GM18505 (cell line): ENCODE data around the gene NOC2L.

Experiments used
- ATAC-seq: cut with Tn5 transposase; IDR thresholded peaks from one replicate; pipeline ENCODE4 v1.9.1; 2021; ENCODE audit not compliant: unreplicated experiment
- POLR2A ChIP-seq: IDR thresholded peaks from 4 replicates; pipeline ENCODE4 v1.6.1; 2011; ENCODE audit warnings: borderline replicate concordance; ENCODE audit not compliant: insufficient read depth, insufficient read length; ENCODE audit errors: extremely low read depth

The NOC2L gene

GRCh38 chr1:975365-975764 lies 16.3 kb upstream of the NOC2L start:
- no peak for ATAC-seq
- TF ChIP-seq POLR2A = no peak

GRCh38 chr1:974687-975328 lies 15.8 kb upstream of the NOC2L start:
- ATAC-seq = no peak

GRCh38 chr1:974293-974640 lies 15.2 kb upstream of the NOC2L start:
- no peak for ATAC-seq
- no peak for TF ChIP-seq POLR2A

More at GRCh38 chr1:974687-975328, 15.8 kb upstream of the NOC2L start:
- TF ChIP-seq POLR2A = no peak

DNA sequence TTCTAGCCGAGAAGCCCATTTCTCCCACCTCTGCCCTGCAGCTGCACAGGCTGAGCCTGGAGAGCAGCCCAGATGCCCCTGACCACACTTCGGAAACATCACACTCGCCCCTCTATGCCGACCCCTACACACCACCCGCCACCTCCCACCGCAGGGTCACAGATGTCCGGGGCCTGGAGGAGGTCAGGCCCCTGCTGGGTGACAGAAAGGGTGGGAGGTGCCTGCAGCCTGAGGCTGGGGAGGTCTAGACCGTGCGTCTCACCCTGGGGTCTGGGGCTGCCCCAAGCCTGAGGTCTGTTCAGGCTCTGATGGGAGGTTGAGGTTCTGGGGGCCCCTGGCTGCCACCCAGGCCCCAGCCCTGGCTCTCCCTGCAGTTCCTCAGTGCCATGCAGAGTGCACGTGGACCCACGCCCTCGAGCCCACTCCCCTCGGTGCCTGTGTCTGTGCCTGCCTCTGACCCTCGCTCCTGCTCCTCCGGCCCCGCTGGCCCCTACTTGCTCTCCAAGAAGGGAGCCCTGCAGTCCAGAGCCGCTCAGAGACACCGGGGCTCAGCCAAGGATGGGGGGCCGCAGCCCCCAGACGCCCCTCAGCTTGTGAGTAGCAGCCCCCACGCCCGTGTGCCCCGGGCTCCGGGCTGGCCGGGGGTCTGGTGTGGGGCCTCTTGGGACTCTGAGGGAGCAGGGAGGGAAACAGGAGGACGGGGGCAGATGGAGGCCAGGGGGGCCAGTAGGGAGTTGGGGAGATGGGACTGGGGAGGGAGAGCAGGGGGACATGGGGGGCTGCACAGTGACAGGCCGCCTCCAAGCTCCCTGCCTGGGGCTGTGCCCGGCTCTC lies 14.6 kb upstream of the NOC2L start:
- no peak for TF ChIP-seq POLR2A
- ATAC-seq = no peak

DNA sequence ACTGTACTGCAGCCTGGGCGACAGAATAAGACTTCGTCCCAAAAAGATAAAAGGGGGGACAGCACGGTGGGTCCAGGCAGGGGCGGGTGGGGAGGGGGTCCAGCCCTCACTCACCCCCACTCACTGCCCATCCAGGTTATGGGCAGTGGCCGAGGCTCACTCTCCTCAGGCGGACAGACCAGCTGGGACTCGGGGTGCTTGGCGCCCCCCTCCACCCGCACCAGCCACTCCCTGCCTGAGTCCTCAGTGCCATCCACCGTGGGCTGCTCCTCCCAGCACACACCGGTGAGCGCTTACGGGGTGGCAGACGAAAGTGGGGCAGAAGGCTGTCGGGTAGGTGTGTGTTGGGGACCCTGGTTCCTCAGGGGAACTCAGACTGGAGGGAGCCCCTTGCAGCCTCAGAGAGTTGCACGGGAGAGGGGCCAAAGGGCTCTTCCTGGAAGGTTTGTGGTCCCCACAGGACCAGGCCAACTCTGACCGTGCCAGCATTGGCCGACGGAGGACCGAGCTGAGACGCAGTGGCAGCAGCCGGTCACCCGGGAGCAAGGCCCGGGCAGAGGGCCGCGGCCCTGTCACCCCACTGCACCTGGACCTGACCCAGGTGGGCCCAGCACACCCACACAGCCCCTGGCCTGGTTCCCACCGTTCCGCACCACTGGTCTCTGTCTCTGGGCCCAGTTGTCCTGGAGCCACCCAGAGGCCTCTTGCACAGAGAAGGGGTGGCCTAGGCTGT lies 13.8 kb upstream of the NOC2L start:
- no peak for ATAC-seq
- no peak for TF ChIP-seq POLR2A

DNA sequence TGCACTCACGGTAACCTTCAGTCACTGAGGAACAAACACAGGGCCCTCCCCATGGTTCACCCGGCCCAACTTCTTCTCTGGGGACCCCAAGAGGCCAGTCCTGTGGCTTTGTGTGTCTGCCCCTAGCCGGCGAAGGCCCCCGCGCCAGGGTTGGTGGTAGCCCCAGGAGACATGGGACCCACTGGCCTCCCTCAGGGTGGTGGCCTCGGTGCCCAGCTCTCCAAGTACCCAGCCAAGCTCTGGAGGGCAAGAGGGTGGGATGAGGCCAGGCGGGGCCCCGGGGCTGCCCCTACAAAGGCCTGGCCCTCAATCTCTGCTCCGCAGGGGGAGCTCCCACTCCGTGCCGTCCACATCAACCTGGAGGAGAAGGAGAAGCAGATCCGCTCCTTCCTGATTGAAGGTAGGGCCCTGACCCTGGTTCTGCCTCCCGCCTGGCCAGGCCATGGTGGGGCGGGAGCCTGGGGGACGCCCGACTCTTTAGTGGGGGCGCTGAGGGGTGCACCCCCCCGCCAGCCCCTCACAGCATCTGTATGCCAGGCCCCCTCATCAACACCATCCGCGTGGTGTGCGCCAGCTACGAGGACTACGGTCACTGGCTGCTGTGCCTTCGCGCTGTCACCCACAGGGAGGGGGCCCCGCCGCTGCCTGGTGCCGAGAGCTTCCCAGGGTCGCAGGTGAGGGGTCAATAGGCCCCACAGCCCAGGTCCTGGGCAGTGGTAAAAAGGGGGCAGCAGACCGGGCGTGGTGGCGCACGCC lies 12.9 kb upstream of the NOC2L start:
- TF ChIP-seq POLR2A = no peak
- ATAC-seq = no peak

DNA sequence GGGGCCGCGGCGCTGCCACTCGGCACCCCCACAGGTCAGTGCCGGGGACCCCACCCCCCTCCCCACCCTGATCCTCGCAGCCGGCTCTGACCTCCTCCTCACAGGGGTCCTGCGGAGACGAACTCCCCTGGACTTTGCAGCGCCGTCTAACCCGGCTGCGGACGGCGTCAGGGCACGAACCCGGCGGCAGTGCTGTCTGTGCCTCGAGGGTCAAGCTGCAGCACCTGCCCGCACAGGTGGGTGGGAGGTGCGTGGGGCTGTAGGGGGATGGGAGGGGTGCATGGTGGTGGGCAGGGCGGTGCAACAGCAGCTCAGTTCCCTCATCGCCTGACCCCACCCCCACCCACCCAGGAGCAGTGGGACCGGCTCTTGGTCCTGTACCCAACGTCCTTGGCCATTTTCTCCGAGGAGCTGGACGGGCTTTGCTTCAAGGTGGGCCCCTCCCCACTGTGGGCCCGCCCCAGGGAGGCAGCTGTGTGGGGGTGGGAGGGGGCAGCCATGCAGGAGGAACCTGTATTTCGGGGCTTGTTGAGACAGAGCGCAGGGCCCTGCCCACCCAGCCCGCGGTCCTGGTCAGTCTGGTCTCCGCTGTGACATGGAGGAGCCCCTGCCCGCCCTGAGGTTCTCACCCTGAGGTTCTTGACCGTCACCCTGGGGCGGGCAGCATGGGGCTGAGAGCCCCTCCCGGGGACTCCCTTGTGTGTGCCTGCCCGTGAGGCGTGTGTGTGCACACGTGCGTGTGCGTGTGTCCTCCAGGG lies 12.1 kb upstream of the NOC2L start:
- no peak for ATAC-seq
- no peak for TF ChIP-seq POLR2A

DNA sequence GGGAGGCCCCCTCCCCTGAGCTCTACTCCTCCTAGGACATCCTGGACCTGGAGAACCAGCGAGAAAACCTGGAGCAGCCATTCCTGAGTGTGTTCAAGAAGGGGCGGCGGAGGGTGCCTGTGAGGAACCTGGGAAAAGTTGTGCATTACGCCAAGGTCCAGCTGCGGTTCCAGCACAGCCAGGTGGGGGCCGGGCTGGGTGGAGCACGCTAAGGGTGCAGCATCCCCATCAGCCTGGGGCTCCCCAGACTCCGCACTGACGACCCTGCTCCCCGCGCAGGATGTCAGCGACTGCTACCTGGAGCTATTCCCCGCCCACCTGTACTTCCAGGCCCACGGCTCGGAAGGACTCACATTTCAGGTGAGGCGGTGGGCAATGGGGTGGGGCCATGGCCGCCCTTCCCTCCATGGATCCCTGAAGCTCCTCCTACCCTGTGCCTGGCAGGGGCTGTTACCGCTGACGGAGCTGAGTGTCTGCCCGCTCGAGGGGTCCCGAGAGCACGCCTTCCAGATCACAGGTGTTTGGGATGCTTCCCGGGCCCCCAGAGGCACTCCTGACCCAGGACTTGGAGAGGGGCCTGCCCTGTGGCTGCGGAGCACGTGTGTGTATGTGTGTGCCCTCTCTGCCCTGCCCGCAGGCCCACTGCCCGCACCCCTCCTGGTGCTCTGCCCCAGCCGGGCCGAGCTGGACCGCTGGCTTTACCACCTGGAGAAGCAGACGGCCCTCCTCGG lies 11.4 kb upstream of the NOC2L start:
- ATAC-seq = no peak
- TF ChIP-seq POLR2A = no peak

GRCh38 chr1:969260-969855 lies 10.3 kb upstream of the NOC2L start:
- no peak for ATAC-seq
- no peak for TF ChIP-seq POLR2A

- TF ChIP-seq POLR2A = no peak
Observed at GRCh38 chr1:967466-968343, 8.6 kb upstream of the NOC2L start.

GRCh38 chr1:966704-967300 lies 7.7 kb upstream of the NOC2L start:
- peak; percentile 45 for ATAC-seq
- no peak for TF ChIP-seq POLR2A

More at GRCh38 chr1:967466-968343, 8.6 kb upstream of the NOC2L start:
- ATAC-seq = no peak

DNA sequence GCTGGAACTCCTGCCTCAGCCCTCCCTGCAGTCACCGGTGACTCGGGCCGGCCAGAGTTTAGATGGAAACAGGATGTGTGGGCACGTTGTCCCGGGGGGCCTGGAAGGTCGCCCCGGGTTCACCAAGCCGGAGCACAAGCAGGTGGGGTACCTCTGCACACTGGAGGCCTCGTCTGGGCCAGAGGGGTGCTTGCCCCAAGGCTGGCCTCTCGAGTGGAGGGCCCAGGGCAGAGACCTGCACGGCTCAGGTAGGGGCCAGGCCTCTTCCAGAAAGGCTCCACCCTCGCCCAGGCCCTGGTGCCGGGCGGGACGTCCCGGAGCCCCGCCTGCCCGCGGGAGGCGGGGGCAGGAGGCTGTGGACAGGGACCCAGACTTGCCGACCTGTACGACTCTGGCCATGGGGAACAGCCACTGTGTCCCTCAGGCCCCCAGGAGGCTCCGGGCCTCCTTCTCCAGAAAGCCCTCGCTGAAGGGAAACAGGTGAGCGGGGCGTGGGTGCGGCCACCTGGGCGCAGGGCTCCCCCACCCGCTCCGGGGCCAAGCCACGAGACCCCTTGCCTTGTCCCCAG lies 7.2 kb upstream of the NOC2L start, which contains the start of gene PLEKHN1:
Gene PLEKHN1, plus strand, starts transcription at position 348 of the 569 bp plus-strand sequence. Its CDS starts 50 bp downstream, at position 398.
- peak; percentile 28 for ATAC-seq

More for the DNA sequence above, 7.2 kb upstream of the NOC2L start, which contains the start of gene PLEKHN1:
- no peak for TF ChIP-seq POLR2A
